Psoas muscle (tissue), 8 donors: ENCODE measurements around the gene CACNG5. TPM values are rescaled to one million over a fixed set of nuclear protein-coding genes. Genes with fewer than 3 reads are reported as not detected.
"Not testable (repeated sequence)": the region's sequence is repeated elsewhere in the genome, so short reads cannot be mapped to it uniquely, and the experiment has no call there.

Experiments
- ATAC-seq, 4 donors: fragments of 200-7000 bp; cut with Tn5 transposase; one replicate each; pipeline ENCODE4 v1.9.1; 2020; ENCODE audit warnings: moderate library complexity in 3 of 4, mild to moderate bottlenecking in 2 of 4
- DNase-seq, 2 donors: peaks; one replicate each; pipeline ENCODE4 v3.0.0-alpha.2; 2020
- H3K27ac ChIP-seq: fragments of 200-600 bp; one replicate; pipeline ENCODE4 v1.8.0; 2022
- H3K27me3 ChIP-seq, 3 donors: fragments of 200-600 bp in 1 of 3; one replicate each; pipeline versions ENCODE4 v1.6.1 to v1.8.0; 2013 to 2022; ENCODE audit warnings: low read length in 2 of 3, mild to moderate bottlenecking in 2 of 3, moderate library complexity in 1 of 3; ENCODE audit not compliant: insufficient read depth in 3 of 3
- H3K36me3 ChIP-seq, 2 donors: fragments of 200-600 bp in 1 of 2; one replicate each; pipeline versions ENCODE4 v1.6.1 to v1.8.0; 2013 to 2022; ENCODE audit warnings: low read depth in 1 of 2, mild to moderate bottlenecking in 1 of 2, moderate library complexity in 1 of 2; ENCODE audit not compliant: insufficient read depth in 1 of 2
- H3K4me1 ChIP-seq: fragments of 200-600 bp; one replicate; pipeline ENCODE4 v1.8.0; 2022
- H3K4me3 ChIP-seq: fragments of 200-600 bp; one replicate; pipeline ENCODE4 v1.8.0; 2022; ENCODE audit warnings: mild to moderate bottlenecking
- H3K9me3 ChIP-seq: fragments of 200-600 bp; one replicate; pipeline ENCODE4 v1.8.0; 2022
- CTCF ChIP-seq: fragments of 200-600 bp; IDR thresholded peaks from one replicate; pipeline ENCODE4 v1.8.0; 2022; ENCODE audit warnings: antibody characterized with exemption
- WGBS, 3 donors: extraction: QIAGEN DNeasy Blood & Tissue Kit; methylation state at CpG; one replicate each; pipeline versions ENCODE4 v1.1.6 to v1.1.7; 2013; 5-methylcytosine and 5-hydroxymethylcytosine counted together
- intact Hi-C, 2 donors: fragments of 100-400 bp; cut with DNase I; formaldehyde crosslinking; loops; one replicate each; pipeline versions ENCODE4 v1.11.0 to v1.14.2; 2022
- polyA plus RNA-seq, 3 donors: library from polyadenylated mRNA; stranded (reverse); fragments of 200-250 nt; gene quantifications; one replicate each; pipeline ENCODE4 v1.2.3, GENCODE V29; 2013
- total RNA-seq, 4 donors: library from RNA; stranded (reverse); fragmentation: NEBNext Ultra II Directional in 2 of 4; extraction: Animal tissue kit (Norgen Biotek cat#: 25700) in 2 of 4; gene quantifications; one replicate each; pipeline versions ENCODE4 v1.2.1 to v1.2.4, GENCODE V29; 2021 to 2023
- donor health status: healthy with polysubstance abuse.
- donor health status: DM: no; HTN: no; CAD: no; lungs with moderate emphysema.
- donor health status: Bipolar disorder and iron deficiency.
- donor health status: healthy.
- donor health status: DM: yes; HTN: yes; CAD: no.
- donor health status: DM: no; HTN: no; CAD: no.
- donor health status: DM: no; HTN: no; CAD: no.
- donor health status: DM: yes; HTN: yes; CAD: no.

Gene CACNG5
- total and polyA plus RNA-seq, 7 donors: not detected

- no peaks in the 10 kb centered on the region for H3K4me1 ChIP-seq
- DNase-seq: no peak
- no peaks in the 10 kb centered on the region for H3K9me3 ChIP-seq
- no peak overlapping the region for H3K27ac ChIP-seq
- no peak overlapping the region for H3K4me3 ChIP-seq
- ATAC-seq: no peak
- no peaks in the 10 kb centered on the region for H3K36me3 ChIP-seq
- no peak for TF ChIP-seq CTCF
- 71 to 74% (median 71%) methylated on average over 9 of the region's 9 CpGs for WGBS, 3 donors
- intact Hi-C loops: no loop called here
- no peaks in the 10 kb centered on the region for H3K27me3 ChIP-seq
Measured at GRCh38 chr17:66897141-66897540, 62.2 kb downstream of the CACNG5 start.

- Histone ChIP-seq H3K9me3 (no peaks in the 10 kb centered on the region), H3K36me3 (no peaks in the 10 kb centered on the region), H3K27me3 (no peaks in the 10 kb centered on the region), H3K4me1 (no peaks in the 10 kb centered on the region), H3K4me3 (no peak overlapping the region), H3K27ac (no peak overlapping the region)
- DNase-seq: no peak
- WGBS, 3 donors: 85 to 88% (median 88%) methylated on average over 10 of the region's 10 CpGs
- ATAC-seq: no peak
- intact Hi-C loops: no loop called here
- no peak for TF ChIP-seq CTCF
Measured at GRCh38 chr17:66898536-66898935, 63.6 kb downstream of the CACNG5 start.

GRCh38 chr17:66900126-66901010, 65.5 kb downstream of the CACNG5 start:
- no peaks in the 10 kb centered on the region for H3K27me3 ChIP-seq
- intact Hi-C loops: loop anchor here in 1 of 2 donors (5.0 kb wide), 1 partner anchor 173 kb away; no protein-coding TSS in a partner anchor

GRCh38 chr17:66903296-66903695, 68.4 kb downstream of the CACNG5 start:
- DNase-seq, ATAC-seq, H3K9me3 ChIP-seq, H3K4me3 ChIP-seq, H3K27me3 ChIP-seq, H3K36me3 ChIP-seq, H3K27ac ChIP-seq, H3K4me1 ChIP-seq: not testable (repeated sequence)
- intact Hi-C loops: loop anchor here in 1 of 2 donors (5.0 kb wide), 1 partner anchor 176 kb away; no protein-coding TSS in a partner anchor
- WGBS, 3 donors: 86 to 91% (median 89%) methylated on average over 6 of the region's 6 CpGs

More at GRCh38 chr17:66900126-66901010, 65.5 kb downstream of the CACNG5 start:
- Histone ChIP-seq H3K4me3 (no peak overlapping the region), H3K36me3 (no peaks in the 10 kb centered on the region), H3K9me3 (no peaks in the 10 kb centered on the region), H3K4me1 (no peaks in the 10 kb centered on the region), H3K27ac (no peak overlapping the region)
- DNase-seq (no peak), ATAC-seq (no peak)
- TF ChIP-seq CTCF: no peak
- WGBS, 3 donors: 68 to 74% (median 74%) methylated on average over 9 of the region's 9 CpGs

- DNase-seq (no peak), ATAC-seq (no peak)
- Histone ChIP-seq H3K4me1 (no peaks in the 10 kb centered on the region), H3K27me3 (no peaks in the 10 kb centered on the region), H3K27ac (no peak overlapping the region), H3K4me3 (no peak overlapping the region), H3K36me3 (no peaks in the 10 kb centered on the region), H3K9me3 (no peaks in the 10 kb centered on the region)
- TF ChIP-seq CTCF: no peak
- 85 to 86% (median 86%) methylated on average over 8 to 10 of the region's 10 CpGs for WGBS, 3 donors
- intact Hi-C loops: loop anchor here in 1 of 2 donors (5.0 kb wide), 1 partner anchor 176 kb away; no protein-coding TSS in a partner anchor
Measured at GRCh38 chr17:66903781-66904180, 68.9 kb downstream of the CACNG5 start.
